GM18519 (cell line): ENCODE results near the gene TRUB1.

Experiments
- ATAC-seq: cut with Tn5 transposase; IDR thresholded peaks from one replicate; pipeline ENCODE4 v1.9.1; 2021; ENCODE audit warnings: mild to moderate bottlenecking, moderate library complexity; ENCODE audit not compliant: unreplicated experiment, low FRiP score

TRUB1 gene

GRCh38 chr10:115026056-115026745 lies 88.2 kb downstream of the TRUB1 start:
- no peak for ATAC-seq

- no peak for ATAC-seq
Observed at GRCh38 chr10:115026746-115027140, 88.7 kb downstream of the TRUB1 start.
